ENCODE results near the gene CAT. TPM values are rescaled to one million over a fixed set of nuclear protein-coding genes. Genes with fewer than 3 reads are reported as not detected.
A peak's percentile ranks its signal among the peaks of the same experiment; 100 is the strongest.
"Not testable (repeated sequence)": the region's sequence is repeated elsewhere in the genome, so short reads cannot be mapped to it uniquely, and the experiment has no call there.

CAT gene
- total RNA-seq, 1 donor from 2014 or later, result 135 TPM

DNA sequence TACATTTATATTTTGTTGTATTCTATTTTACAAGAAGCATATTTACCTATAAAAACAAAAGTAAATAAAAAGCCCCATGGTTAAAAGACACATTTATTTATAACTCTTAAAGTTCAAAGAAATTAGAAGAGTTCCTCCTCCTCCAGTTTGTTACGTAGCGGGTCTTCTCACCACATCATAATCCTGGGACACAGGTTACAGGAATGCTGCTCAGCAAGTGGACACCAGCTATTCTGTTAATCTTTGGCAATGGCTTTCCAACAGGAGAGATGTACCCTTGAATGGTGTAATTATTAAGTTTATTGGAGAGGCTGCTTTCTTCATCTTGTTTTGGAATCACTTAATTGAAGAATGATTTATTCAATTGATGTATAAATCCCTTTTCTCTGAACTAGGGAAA lies 19.6 kb upstream of the CAT start:
- DNase-seq (no peak), ATAC-seq (ENCODE audit: poor library complexity) (no peak)
- intact Hi-C loops (cut with DNase I), result no loop called here

DNA sequence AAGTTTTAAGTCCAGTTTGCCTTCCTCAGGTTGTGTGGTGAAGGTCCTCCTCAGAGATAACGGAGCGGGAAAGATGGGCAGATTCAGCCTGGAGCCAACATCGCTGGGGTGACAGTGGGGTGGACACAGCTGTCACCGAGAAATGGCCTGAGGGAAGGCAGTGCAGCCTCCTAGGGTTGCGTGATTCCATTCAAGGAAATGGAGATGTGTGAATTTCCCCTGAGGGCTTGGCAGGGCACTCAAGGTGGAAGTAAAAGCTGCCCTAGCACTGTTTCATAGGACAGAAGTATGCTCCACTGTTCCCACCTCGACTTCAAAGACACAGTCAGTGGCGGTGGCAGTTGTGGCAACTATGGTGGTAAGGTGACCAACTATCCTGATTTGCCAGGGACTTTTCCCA lies 15.4 kb upstream of the CAT start:
- intact Hi-C loops (cut with DNase I), result no loop called here
- no peak for ATAC-seq (ENCODE audit: poor library complexity)

DNA sequence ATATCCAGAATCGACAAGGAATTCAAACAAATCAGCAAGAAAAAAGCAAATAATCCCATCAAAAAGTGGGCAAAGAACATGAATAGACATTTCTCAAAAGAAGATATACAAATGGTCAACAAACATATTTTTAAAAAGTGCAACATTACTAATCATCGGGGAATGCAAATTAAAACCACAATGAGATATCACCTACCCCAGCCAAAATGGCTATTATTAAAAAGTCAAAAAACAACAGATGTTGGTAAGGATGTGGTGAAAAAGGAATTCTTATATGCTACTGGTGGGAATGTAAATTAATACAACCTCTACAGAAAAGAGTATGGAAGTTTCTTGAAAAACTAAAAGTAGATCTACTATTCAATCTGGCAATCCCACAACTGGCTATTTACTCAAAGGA lies 13.9 kb upstream of the CAT start:
- ATAC-seq (ENCODE audit: poor library complexity); intact Hi-C loops (cut with DNase I); DNase-seq: not testable (repeated sequence)

More for the DNA sequence above, 15.4 kb upstream of the CAT start:
- no peak for DNase-seq

GRCh38 chr11:34425360-34425759 lies 13.4 kb upstream of the CAT start:
- intact Hi-C loops (cut with DNase I), result no loop called here
- ATAC-seq (ENCODE audit: poor library complexity) (no peak), DNase-seq (no peak)

GRCh38 chr11:34425867-34426266 lies 12.9 kb upstream of the CAT start:
- intact Hi-C loops (cut with DNase I), result no loop called here

DNA sequence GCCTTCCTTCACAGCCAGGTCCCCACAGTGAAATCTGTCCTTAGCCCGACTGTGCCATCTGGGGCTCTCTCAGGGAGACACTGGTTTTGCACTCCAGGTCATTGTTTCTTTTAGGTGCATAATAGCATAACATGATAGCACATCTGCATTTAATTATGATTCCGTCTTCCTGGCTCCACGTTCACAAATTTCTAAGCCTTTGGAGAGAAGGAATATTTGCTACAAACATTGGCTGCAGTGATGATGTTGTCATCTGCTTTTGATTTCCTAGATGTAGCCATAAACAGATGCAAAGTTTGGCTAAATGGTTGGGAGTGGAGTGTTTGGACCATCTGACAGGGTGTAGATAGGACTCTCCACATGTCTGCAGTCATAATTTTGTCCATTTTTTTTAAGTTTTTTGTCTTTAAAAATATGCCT lies 12.0 kb upstream of the CAT start:
- ATAC-seq (ENCODE audit: poor library complexity) (peak; percentile 76), DNase-seq (no peak)
- intact Hi-C loops (cut with DNase I), result no loop called here

More at GRCh38 chr11:34425867-34426266, 12.9 kb upstream of the CAT start:
- ATAC-seq (ENCODE audit: poor library complexity), result no peak
- no peak for DNase-seq

DNA sequence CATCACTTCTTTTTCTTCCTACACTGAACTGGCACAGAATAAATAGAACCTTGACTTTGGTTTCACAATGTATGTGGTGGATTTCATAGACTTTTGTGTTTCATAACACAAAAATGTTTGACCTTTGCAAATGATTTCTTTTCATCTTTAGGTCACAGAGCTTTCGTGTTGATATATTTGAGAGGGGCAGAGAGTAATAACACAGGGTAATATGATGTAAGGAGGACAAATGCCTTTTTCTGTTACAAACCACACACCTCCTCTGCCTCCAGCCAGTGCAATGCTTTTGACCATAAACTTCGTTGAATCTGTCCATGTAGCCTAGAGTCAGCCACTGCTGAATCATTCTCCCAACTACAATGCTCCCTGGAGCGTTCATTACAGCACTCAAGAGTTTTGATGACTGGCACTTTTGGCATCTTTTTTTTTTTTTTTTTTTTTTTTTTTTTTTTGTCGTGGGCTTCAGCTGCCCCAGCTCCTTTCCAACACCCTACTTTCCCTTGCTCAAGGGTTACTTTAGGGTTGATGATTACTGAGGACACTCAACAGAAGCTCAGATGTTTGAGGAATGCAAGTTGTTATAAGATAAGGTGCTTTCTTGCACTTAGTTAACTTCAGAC lies 11.4 kb upstream of the CAT start:
- ATAC-seq (ENCODE audit: poor library complexity) (peak; percentile 55), DNase-seq (no peak)
- intact Hi-C loops (cut with DNase I), result no loop called here

- intact Hi-C loops (cut with DNase I), result no loop called here
- no peak for DNase-seq
- no peak for ATAC-seq (ENCODE audit: poor library complexity)
Measured at GRCh38 chr11:34431979-34432378, 6.8 kb upstream of the CAT start.

GRCh38 chr11:34432822-34433221 lies 5.9 kb upstream of the CAT start:
- intact Hi-C loops (cut with DNase I), result no loop called here
- DNase-seq (no peak), ATAC-seq (ENCODE audit: poor library complexity) (no peak)

GRCh38 chr11:34433899-34434298 lies 4.8 kb upstream of the CAT start:
- intact Hi-C loops (cut with DNase I), result no loop called here
- ATAC-seq (ENCODE audit: poor library complexity) (no peak), DNase-seq (no peak)

- intact Hi-C loops (cut with DNase I), result no loop called here
Measured at GRCh38 chr11:34437224-34438125, 1.3 kb upstream of the CAT start.

GRCh38 chr11:34439610-34440198 lies 970 bp downstream of the CAT start:
- ATAC-seq (ENCODE audit: poor library complexity) (no peak), DNase-seq (no peak)
- intact Hi-C loops (cut with DNase I), result no loop called here

More at GRCh38 chr11:34437224-34438125, 1.3 kb upstream of the CAT start:
- ATAC-seq (ENCODE audit: poor library complexity), result no peak
- DNase-seq, result no peak

GRCh38 chr11:34441814-34442213 lies 3.1 kb downstream of the CAT start:
- DNase-seq (no peak), ATAC-seq (ENCODE audit: poor library complexity) (no peak)
- intact Hi-C loops (cut with DNase I), result no loop called here

DNA sequence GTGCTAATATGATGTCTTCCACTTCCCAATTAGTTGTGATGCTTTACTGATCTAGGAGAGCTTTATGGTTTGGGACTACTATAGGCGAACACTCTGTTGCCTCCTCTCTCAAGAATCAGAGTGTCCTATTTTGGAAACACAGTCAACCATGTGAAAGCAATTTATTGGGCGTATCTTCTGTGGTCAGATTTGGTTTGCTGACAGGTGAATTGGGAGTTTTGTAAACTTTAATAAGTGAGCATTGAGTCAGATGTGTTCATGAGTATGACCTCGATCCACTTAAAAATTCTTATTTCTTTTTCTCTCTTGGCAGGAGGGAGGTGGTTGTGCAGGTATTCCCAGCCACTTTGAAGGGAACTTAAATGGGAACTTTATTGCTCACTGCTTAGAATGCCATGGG lies 4.4 kb downstream of the CAT start:
- DNase-seq (no peak), ATAC-seq (ENCODE audit: poor library complexity) (no peak)
- intact Hi-C loops (cut with DNase I), result no loop called here

DNA sequence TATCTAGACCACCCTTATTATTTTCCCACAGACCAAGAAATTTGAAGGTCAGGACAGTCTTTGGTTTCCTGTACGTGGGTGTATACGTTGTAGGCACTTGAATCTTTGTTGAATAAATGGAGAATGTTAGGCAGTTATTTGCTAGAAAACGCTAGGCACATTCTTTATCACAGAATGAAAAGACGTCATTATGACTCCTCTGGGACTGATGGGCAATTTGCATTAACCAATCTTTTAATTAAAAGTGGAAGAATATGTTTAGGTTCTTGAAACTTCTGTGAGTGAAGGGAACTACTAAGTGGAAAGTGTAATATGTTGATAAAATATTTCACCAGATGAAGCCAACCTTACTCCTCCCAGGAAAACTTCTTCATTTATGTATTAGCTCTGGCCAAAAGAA lies 5.7 kb downstream of the CAT start:
- intact Hi-C loops (cut with DNase I), result no loop called here
- DNase-seq (no peak), ATAC-seq (ENCODE audit: poor library complexity) (no peak)

DNA sequence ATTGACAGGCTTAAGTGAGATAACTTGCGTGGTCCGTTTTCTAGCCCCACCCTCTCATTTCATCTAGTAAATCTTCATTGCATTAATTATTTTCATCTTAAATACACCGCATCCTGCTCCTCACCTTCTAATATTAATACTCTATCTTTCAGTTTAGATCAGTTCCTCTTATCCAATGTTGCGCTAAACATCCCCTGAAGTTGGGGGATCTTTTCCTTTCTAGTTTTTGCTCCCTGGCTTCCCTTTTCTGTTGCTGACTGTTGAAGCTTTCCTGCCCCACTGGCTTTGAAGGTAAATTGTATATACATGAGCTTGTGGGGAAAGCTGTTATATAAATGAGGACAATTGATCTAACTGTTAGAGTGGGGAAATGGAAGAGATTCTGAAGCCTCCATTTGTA lies 7.2 kb downstream of the CAT start:
- ATAC-seq (ENCODE audit: poor library complexity) (no peak), DNase-seq (no peak)
- intact Hi-C loops (cut with DNase I), result no loop called here

DNA sequence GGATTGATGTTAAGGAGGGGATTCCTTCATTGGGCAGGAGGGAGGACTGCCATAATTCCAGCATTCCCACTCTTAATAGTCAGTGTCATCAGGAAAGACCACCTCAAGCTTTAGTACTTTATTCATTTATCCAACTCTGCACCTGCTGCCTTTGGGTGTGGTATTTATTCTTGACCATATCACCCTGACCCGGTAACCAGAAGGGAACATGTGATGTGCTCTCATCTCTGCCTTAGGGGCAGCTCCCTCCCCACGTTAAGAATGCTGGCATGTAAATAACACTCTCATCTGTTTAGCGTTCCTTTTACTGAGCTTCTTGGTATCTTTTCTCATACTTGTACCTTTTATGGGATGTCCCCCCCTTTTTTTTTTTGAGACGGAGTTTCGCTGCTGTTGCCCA lies 7.7 kb downstream of the CAT start:
- DNase-seq (no peak), ATAC-seq (ENCODE audit: poor library complexity) (peak; percentile 32)
- intact Hi-C loops (cut with DNase I), result no loop called here

DNA sequence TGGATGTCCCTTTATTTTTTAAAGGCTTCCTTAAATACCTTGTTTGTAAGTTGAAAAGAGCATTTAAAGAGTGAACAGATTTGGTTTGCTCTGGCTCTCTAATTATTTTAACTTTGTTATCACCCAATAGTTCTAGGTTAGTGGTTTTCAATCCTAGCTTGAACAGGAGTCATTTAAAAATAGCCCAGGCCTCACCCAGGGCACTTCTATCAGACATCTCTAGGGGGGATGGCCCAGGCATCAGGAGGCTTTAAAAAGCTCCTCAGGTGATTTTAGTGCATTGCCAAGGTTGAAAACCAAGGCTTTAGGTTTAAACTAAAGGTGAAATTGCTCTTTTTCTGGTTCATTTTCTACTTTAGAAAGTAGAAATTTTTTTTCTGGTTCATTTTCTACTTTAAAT lies 8.3 kb downstream of the CAT start:
- DNase-seq, result no peak
- intact Hi-C loops (cut with DNase I), result no loop called here
- ATAC-seq (ENCODE audit: poor library complexity), result peak; percentile 73

- ATAC-seq (ENCODE audit: poor library complexity), result no peak
- intact Hi-C loops (cut with DNase I), result no loop called here
- no peak for DNase-seq
Measured at GRCh38 chr11:34448223-34448994, 9.7 kb downstream of the CAT start.
